Activated CD4-positive, alpha-beta memory T cell treated with anti-CD3 and anti-CD28 coated beads for 36 hours (primary cell): ENCODE data around the gene NMU. TPM values are rescaled to one million over a fixed set of nuclear protein-coding genes. Genes with fewer than 3 reads are reported as not detected.
"Not testable (repeated sequence)": the region's sequence is repeated elsewhere in the genome, so short reads cannot be mapped to it uniquely, and the experiment has no call there.

Experiments used
- CTCF ChIA-PET: fragments of 350-600 bp; sonication (Branson Sonifier 250); formaldehyde crosslinking; loops from one replicate; lab custom pipeline; 2021; ENCODE audit warnings: antibody characterized with exemption, inconsistent platforms; lab: Charles Lee
- POLR2A ChIA-PET: fragments of 350-600 bp; sonication (Branson Sonifier 250); formaldehyde crosslinking; loops from one replicate; lab custom pipeline; 2021; ENCODE audit warnings: antibody characterized with exemption; lab: Charles Lee
- DNase-seq: peaks from one replicate; pipeline ENCODE4 v3.0.0-alpha.2; 2020
- H3K27ac Mint-ChIP-seq: one replicate; pipeline ENCODE4 v1.8.0; 2021; ENCODE audit warnings: mixed read lengths
- H3K27me3 Mint-ChIP-seq: one replicate; pipeline ENCODE4 v1.8.0; 2021; ENCODE audit warnings: mixed read lengths
- H3K36me3 Mint-ChIP-seq: one replicate; pipeline ENCODE4 v1.8.0; 2021; ENCODE audit warnings: mixed read lengths
- H3K4me1 Mint-ChIP-seq: one replicate; pipeline ENCODE4 v1.8.0; 2021; ENCODE audit warnings: low read depth, mixed read lengths
- H3K4me3 Mint-ChIP-seq: one replicate; pipeline ENCODE4 v1.8.0; 2021; ENCODE audit warnings: mild to moderate bottlenecking, mixed read lengths
- H3K9me3 Mint-ChIP-seq: one replicate; pipeline ENCODE4 v1.8.0; 2021; ENCODE audit warnings: mixed read lengths
- intact Hi-C: fragments of 100-400 bp; cut with micrococcal nuclease; formaldehyde crosslinking; loops from one replicate; pipeline ENCODE4 v1.15.1; 2023
- total RNA-seq, 2 experiments: library from RNA; stranded (reverse); gene quantifications; one replicate each; pipeline ENCODE4 v1.2.3, GENCODE V29; 2021

The NMU gene
- total RNA-seq, 2 experiments from 2014 or later, result 0.63 TPM; not detected in 1

DNA sequence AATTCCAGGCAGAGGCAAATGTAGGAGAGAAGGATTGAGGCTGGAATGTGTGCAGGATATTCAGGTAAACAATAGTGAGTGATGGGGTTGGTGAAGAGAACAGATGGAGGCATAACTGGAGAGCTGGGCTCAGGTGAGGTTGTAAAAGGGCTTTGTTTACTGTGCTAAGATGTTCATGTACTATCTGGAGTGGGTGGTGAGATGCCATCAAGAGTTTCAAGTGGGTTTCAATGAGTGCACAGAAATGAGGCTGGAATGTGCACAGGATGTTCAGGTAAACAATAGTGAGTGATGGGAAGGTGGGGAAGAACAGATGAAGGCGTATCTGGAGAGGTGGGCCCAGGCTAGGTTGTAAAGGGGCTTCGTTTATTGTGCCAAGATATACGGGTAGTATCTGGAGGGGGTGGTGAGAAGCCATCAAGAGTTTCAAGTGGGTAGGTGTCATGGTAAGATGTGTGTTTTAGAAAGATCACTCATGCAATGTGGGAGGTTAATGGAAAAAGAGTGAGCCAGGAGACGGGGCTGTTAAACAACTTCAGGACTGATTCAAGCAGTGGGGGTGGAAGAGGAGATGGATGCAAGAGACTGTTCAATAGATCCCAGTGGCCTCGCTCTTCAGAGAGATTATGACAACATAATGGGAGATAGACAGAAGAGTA lies 25.4 kb upstream of the NMU start:
- ChIA-PET CTCF (no interaction called here), POLR2A (no interaction called here)
- H3K9me3 Mint-ChIP-seq, result peaks cover 13% of the 10 kb centered on the region
- H3K27me3 Mint-ChIP-seq, result peaks cover 13% of the 10 kb centered on the region
- no peak overlapping the region for H3K4me3 Mint-ChIP-seq
- no peak overlapping the region for H3K27ac Mint-ChIP-seq
- DNase-seq, result no peak
- intact Hi-C loops, result no loop called here
- H3K36me3 Mint-ChIP-seq, result no peaks in the 10 kb centered on the region
- peaks cover 7% of the 10 kb centered on the region for H3K4me1 Mint-ChIP-seq

DNA sequence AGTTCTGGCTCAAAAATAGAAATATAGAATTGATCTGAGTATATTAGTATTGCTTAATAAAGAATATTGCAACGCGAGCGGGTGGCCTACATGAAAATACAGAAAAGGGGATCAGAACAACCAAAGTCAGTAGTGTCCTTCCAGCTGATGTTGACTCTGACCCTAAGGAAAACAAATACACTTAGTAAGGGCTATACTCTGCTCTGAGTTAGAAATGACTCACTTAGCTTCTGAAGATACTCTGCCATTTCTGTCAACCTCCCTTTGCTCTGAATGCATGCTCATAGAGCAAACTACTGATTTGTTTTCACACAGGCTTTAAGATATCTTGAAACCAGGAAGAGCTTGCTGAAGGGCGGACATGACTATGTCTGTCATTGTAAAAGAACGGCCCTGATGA lies 22.6 kb upstream of the NMU start:
- ChIA-PET POLR2A (no interaction called here), CTCF (no interaction called here)
- DNase-seq, result no peak
- no peak overlapping the region for H3K27ac Mint-ChIP-seq
- H3K9me3 Mint-ChIP-seq, result peaks cover 13% of the 10 kb centered on the region
- peaks cover 7% of the 10 kb centered on the region for H3K4me1 Mint-ChIP-seq
- peaks cover 5% of the 10 kb centered on the region for H3K27me3 Mint-ChIP-seq
- no peaks in the 10 kb centered on the region for H3K36me3 Mint-ChIP-seq
- intact Hi-C loops, result no loop called here
- no peak overlapping the region for H3K4me3 Mint-ChIP-seq

DNA sequence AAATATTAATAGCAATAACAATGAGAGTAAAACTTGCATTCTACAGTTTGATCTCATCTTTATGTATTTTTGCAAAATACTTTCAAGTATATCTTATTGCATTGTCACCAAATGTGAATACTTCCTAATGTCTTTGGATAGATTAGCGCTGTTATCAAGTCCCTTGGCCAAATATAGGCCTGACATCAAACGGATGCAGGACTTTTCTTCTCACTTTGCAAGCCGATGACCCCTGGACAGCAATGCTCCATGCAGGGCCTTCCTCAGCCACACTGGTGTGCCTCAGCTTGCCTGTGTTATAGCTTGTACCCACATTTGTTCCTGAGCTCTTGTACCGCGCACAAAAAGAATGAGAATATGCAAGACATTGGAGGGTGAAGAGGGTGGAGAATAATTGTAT lies 18.0 kb upstream of the NMU start:
- no peaks in the 10 kb centered on the region for H3K36me3 Mint-ChIP-seq
- intact Hi-C loops, result no loop called here
- H3K27ac Mint-ChIP-seq, result no peak overlapping the region
- H3K4me3 Mint-ChIP-seq, result no peak overlapping the region
- ChIA-PET POLR2A (no interaction called here), CTCF (no interaction called here)
- H3K27me3 Mint-ChIP-seq, result peaks cover 3% of the 10 kb centered on the region
- DNase-seq, result no peak
- no peaks in the 10 kb centered on the region for H3K4me1 Mint-ChIP-seq
- H3K9me3 Mint-ChIP-seq, result no peaks in the 10 kb centered on the region

DNA sequence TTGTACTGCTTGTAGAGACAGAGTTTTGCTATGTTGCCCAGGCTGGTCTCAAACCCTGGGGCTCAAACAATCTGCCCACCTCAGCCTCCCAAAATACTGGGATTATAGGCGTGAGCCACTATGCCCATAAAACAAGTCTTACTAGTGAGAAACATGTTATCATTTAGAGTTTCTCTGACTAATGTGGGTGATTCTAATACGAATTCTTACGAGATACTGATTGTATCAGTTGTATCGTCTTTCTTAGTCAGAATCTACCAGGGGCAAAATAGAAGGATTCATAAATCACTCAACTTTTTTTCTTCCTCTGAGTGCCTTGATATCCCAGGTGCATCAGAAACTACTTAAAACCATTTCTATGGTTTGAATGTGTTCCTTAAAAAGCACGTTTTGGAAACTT lies 14.4 kb upstream of the NMU start:
- no peaks in the 10 kb centered on the region for H3K36me3 Mint-ChIP-seq
- peaks cover 6% of the 10 kb centered on the region for H3K27me3 Mint-ChIP-seq
- CTCF ChIA-PET, result no interaction called here
- H3K4me3 Mint-ChIP-seq, result no peak overlapping the region
- POLR2A ChIA-PET, result no interaction called here
- H3K9me3 Mint-ChIP-seq, result no peaks in the 10 kb centered on the region
- no peaks in the 10 kb centered on the region for H3K4me1 Mint-ChIP-seq
- intact Hi-C loops, result no loop called here
- H3K27ac Mint-ChIP-seq, result no peak overlapping the region
- no peak for DNase-seq

GRCh38 chr4:55637272-55637820 lies 1.2 kb upstream of the NMU start:
- H3K36me3 Mint-ChIP-seq, result no peaks in the 10 kb centered on the region
- no peak overlapping the region for H3K27ac Mint-ChIP-seq
- intact Hi-C loops, result no loop called here
- ChIA-PET POLR2A (no interaction called here), CTCF (interaction anchor here (0.6 kb wide), 1 partner anchor 121 kb away, joined by 3 read pairs; no protein-coding TSS in a partner anchor)
- H3K4me3 Mint-ChIP-seq, result no peak overlapping the region
- peaks cover 37% of the 10 kb centered on the region for H3K27me3 Mint-ChIP-seq
- no peaks in the 10 kb centered on the region for H3K9me3 Mint-ChIP-seq
- H3K4me1 Mint-ChIP-seq, result peaks cover 14% of the 10 kb centered on the region
- no peak for DNase-seq

DNA sequence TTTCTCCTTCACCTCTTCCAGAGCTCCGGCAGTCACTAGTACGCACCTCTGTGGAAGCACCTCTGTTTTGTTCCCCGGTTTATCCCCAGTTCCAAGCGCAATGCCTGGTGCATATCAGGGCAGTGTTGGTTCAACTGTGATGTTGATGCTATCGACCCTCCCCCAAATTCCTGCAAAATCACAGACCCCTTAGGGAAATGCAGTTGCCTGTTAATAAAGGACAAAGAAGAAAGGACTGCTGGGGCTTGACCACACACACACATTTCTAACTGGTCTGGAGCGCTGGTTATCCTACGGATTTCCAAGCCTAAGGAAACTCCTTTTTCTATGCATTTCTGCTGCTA lies 530 bp upstream of the NMU start:
- H3K36me3 Mint-ChIP-seq, result no peaks in the 10 kb centered on the region
- ChIA-PET POLR2A (no interaction called here), CTCF (interaction anchor here (0.7 to 1.1 kb wide), 2 partner anchors 34 to 201 kb away, joined by 3 read pairs; no protein-coding TSS in a partner anchor)
- peaks cover 42% of the 10 kb centered on the region for H3K27me3 Mint-ChIP-seq
- H3K9me3 Mint-ChIP-seq, result no peaks in the 10 kb centered on the region
- no peak for DNase-seq
- intact Hi-C loops, result no loop called here
- H3K4me1 Mint-ChIP-seq, result peaks cover 14% of the 10 kb centered on the region
- H3K27ac Mint-ChIP-seq, result no peak overlapping the region
- peak overlapping the region; percentile 53 for H3K4me3 Mint-ChIP-seq

GRCh38 chr4:55635282-55635681 lies 816 bp downstream of the NMU start:
- Mint-ChIP-seq H3K4me3 (peak overlapping the region; percentile 61), H3K27ac (no peak overlapping the region), H3K27me3 (peaks cover 49% of the 10 kb centered on the region), H3K9me3 (no peaks in the 10 kb centered on the region), H3K4me1 (peaks cover 14% of the 10 kb centered on the region), H3K36me3 (no peaks in the 10 kb centered on the region)
- DNase-seq, result no peak
- POLR2A ChIA-PET, result no interaction called here
- CTCF ChIA-PET, result interaction anchor here (0.6 to 1.1 kb wide), 2 partner anchors 199 to 285 kb away, joined by 3 read pairs; no protein-coding TSS in a partner anchor
- intact Hi-C loops, result no loop called here

GRCh38 chr4:55634417-55635128 lies 1.5 kb downstream of the NMU start:
- peaks cover 14% of the 10 kb centered on the region for H3K4me1 Mint-ChIP-seq
- H3K27me3 Mint-ChIP-seq, result peaks cover 49% of the 10 kb centered on the region
- intact Hi-C loops, result no loop called here
- ChIA-PET POLR2A (no interaction called here), CTCF (interaction anchor here (0.6 to 0.7 kb wide), 2 partner anchors 253 to 284 kb away, joined by 3 read pairs; no protein-coding TSS in a partner anchor)
- H3K36me3 Mint-ChIP-seq, result no peaks in the 10 kb centered on the region
- H3K27ac Mint-ChIP-seq, result no peak overlapping the region
- DNase-seq, result no peak
- no peak overlapping the region for H3K4me3 Mint-ChIP-seq
- H3K9me3 Mint-ChIP-seq, result no peaks in the 10 kb centered on the region

DNA sequence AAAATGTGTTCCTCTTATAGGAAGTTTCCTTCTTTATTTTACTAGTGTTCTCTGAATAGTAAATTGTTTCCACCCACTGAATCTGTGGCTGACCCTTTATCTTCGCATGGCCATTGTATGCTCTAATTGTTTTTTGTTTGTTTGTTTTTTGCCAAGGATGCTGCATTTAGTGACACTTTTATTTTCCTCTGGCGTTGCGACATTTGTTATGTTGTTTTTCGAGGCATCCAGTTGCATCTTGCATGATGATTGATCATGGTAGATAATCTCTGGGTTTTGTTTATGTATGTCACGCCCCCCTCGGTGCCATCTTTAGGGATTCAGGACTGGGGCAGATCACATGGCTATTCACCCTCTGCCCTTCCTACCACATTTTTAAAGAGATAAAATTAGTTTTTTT lies 2.2 kb downstream of the NMU start:
- Mint-ChIP-seq H3K4me3 (no peak overlapping the region), H3K27me3 (peaks cover 49% of the 10 kb centered on the region), H3K27ac (no peak overlapping the region), H3K36me3 (no peaks in the 10 kb centered on the region), H3K9me3 (no peaks in the 10 kb centered on the region), H3K4me1 (peaks cover 14% of the 10 kb centered on the region)
- no peak for DNase-seq
- intact Hi-C loops, result no loop called here
- CTCF ChIA-PET, result no interaction called here
- POLR2A ChIA-PET, result no interaction called here

DNA sequence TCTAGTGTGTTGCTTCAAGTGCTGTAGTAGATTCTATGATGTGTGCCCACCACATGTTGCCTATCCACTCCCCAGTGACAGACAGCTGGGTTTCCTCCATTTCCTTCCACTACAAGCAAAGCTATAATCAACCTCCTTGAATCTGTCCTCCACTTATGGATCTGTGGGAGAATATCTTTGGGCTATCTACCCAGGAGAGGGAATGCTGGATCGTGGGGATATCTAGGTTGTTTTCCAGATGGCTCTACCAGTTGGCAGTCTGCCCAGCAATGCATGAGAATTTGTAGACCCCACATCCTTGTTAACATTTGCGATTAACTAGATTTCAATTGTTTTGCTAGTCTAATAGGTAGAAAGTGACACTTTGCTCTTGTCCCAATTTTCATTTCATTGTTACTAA lies 10.3 kb downstream of the NMU start:
- peaks cover 6% of the 10 kb centered on the region for H3K27me3 Mint-ChIP-seq
- H3K4me3 Mint-ChIP-seq, result no peak overlapping the region
- CTCF ChIA-PET, result no interaction called here
- H3K36me3 Mint-ChIP-seq, result no peaks in the 10 kb centered on the region
- H3K27ac Mint-ChIP-seq, result no peak overlapping the region
- H3K4me1 Mint-ChIP-seq, result no peaks in the 10 kb centered on the region
- DNase-seq, result no peak
- H3K9me3 Mint-ChIP-seq, result no peaks in the 10 kb centered on the region
- POLR2A ChIA-PET, result interaction anchor here (0.6 kb wide), 1 partner anchor 9 kb away, joined by 3 read pairs; no protein-coding TSS in a partner anchor
- intact Hi-C loops, result no loop called here

DNA sequence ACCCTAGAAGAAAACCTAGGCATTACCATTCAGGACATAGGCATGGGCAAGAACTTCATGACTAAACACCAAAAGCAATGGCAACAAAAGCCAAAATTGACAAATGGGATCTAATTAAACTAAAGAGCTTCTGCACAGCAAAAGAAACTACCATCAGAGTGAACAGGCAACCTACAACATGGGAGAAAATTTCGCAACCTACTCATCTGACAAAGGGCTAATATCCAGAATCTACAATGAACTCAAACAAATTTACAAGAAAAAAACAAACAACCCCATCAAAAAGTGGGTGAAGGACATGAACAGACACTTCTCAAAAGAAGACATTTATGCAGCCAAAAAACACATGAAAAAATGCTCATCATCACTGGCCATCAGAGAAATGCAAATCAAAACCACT lies 12.0 kb downstream of the NMU start:
- H3K4me3 Mint-ChIP-seq, H3K4me1 Mint-ChIP-seq, POLR2A ChIA-PET, H3K9me3 Mint-ChIP-seq, H3K27me3 Mint-ChIP-seq, CTCF ChIA-PET, intact Hi-C loops, DNase-seq, H3K36me3 Mint-ChIP-seq, H3K27ac Mint-ChIP-seq: not testable (repeated sequence)

DNA sequence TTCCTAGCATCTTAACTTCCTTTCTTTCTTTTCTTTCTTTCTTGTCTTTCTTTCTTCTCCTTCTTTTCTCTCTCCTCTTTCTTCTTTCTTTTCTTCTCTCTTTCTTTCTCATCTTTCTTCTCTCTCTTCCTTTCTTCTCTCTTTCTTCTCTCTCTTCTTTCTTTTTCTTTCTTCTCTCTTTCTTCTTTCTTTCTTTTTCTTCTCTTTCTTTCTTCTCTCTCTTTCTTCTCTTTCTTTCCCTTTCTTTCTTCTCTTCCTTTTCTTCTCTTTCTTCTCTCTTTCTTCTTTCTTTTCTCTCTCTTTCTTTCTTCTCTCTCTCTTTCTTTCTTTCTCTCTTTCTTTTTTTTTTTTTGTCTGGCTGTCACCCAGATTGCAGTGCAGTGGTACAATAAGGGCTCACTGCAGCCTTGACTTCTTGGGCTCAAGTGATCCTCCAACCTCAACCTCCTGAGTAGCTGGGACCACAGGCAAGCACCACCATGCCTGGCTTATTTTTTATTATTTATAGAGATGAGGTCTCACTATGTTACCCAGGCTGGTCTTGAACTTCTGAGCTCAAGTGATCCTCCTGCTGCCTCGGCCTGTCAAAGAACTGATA lies 17.5 kb downstream of the NMU start:
- Mint-ChIP-seq H3K36me3 (no peaks in the 10 kb centered on the region), H3K9me3 (no peaks in the 10 kb centered on the region), H3K4me3 (no peak overlapping the region), H3K27me3 (peaks cover 2% of the 10 kb centered on the region), H3K27ac (no peak overlapping the region), H3K4me1 (peaks cover 4% of the 10 kb centered on the region)
- intact Hi-C loops, result no loop called here
- POLR2A ChIA-PET, result no interaction called here
- CTCF ChIA-PET, result no interaction called here
- no peak for DNase-seq
